Common myeloid progenitor, CD34-positive (primary cell): ENCODE measurements around the gene GBX1.

Source experiments
- CTCF ChIA-PET: fragments of 350-600 bp; sonication (Branson Sonifier 250); formaldehyde crosslinking; loops from one replicate; lab custom pipeline; 2021; ENCODE audit warnings: antibody characterized with exemption; lab: Charles Lee
- POLR2A ChIA-PET: fragments of 350-600 bp; sonication (Branson Sonifier 250); formaldehyde crosslinking; loops from one replicate; lab custom pipeline; 2021; ENCODE audit warnings: antibody characterized with exemption; lab: Charles Lee
- DNase-seq, 3 donors: peaks; one replicate each; pipeline versions ENCODE4 v3.0.0 to v3.0.0-alpha.2; 2013
- H3K27ac ChIP-seq, 2 experiments: 1 replicate in 1 of 2; 2 replicates in 1 of 2; pipeline ENCODE4 v1.7.0; 2013; ENCODE audit warnings: inconsistent platforms in 2 of 2, low read length in 2 of 2, mild to moderate bottlenecking in 2 of 2, low read depth in 1 of 2, moderate library complexity in 1 of 2; ENCODE audit not compliant: severe bottlenecking in 2 of 2, insufficient read depth in 1 of 2, poor library complexity in 1 of 2
- H3K27me3 ChIP-seq, 5 experiments: replicated peaks in 2 of 5; 1 replicate in 3 of 5; 2 replicates in 2 of 5; pipeline versions ENCODE4 v1.6.1 to v1.7.0; 2013; ENCODE audit warnings: low read length in 4 of 5, mild to moderate bottlenecking in 2 of 5, moderate library complexity in 2 of 5, inconsistent platforms in 1 of 5; ENCODE audit not compliant: insufficient read depth in 5 of 5, control insufficient read depth in 4 of 5
- H3K36me3 ChIP-seq, 4 experiments: 1 replicate in 2 of 4; 2 replicates in 2 of 4; pipeline versions ENCODE4 v1.6.1 to v1.7.0; 2013; ENCODE audit warnings: low read length in 3 of 4, control low read depth in 1 of 4, mild to moderate bottlenecking in 1 of 4; ENCODE audit not compliant: control insufficient read depth in 4 of 4, insufficient read depth in 4 of 4
- H3K4me1 ChIP-seq, 4 experiments: 1 replicate in 3 of 4; 2 replicates in 1 of 4; pipeline versions ENCODE4 v1.6.1 to v1.7.1; 2013; ENCODE audit warnings: low read length in 3 of 4, mild to moderate bottlenecking in 3 of 4, control low read depth in 1 of 4, inconsistent platforms in 1 of 4, moderate library complexity in 1 of 4; ENCODE audit not compliant: control insufficient read depth in 4 of 4, insufficient read depth in 4 of 4; ENCODE audit errors: control extremely low read depth in 1 of 4
- H3K4me3 ChIP-seq, 7 experiments: 1 replicate in 4 of 7; 2 replicates in 3 of 7; pipeline versions ENCODE4 v1.5.1 to v1.7.0; 2013; ENCODE audit warnings: mild to moderate bottlenecking in 7 of 7, low read length in 6 of 7, moderate library complexity in 6 of 7, inconsistent platforms in 2 of 7, low read depth in 2 of 7, control low read depth in 1 of 7; ENCODE audit not compliant: insufficient read depth in 4 of 7, control insufficient read depth in 1 of 7; ENCODE audit errors: extremely low read depth in 1 of 7
- H3K9me3 ChIP-seq, 5 experiments: 1 replicate in 4 of 5; 2 replicates in 1 of 5; pipeline versions ENCODE4 v1.6.1 to v1.7.1; 2013; ENCODE audit warnings: low read length in 4 of 5, mild to moderate bottlenecking in 2 of 5, inconsistent platforms in 1 of 5, low read depth in 1 of 5, moderate library complexity in 1 of 5; ENCODE audit not compliant: control insufficient read depth in 4 of 5, insufficient read depth in 2 of 5; ENCODE audit errors: control extremely low read depth in 1 of 5
- WGBS: methylation state at CpG from one replicate; pipeline ENCODE4 v1.1.5; 2013; ENCODE audit not compliant: insufficient coverage; 5-methylcytosine and 5-hydroxymethylcytosine counted together

GBX1 gene

DNA sequence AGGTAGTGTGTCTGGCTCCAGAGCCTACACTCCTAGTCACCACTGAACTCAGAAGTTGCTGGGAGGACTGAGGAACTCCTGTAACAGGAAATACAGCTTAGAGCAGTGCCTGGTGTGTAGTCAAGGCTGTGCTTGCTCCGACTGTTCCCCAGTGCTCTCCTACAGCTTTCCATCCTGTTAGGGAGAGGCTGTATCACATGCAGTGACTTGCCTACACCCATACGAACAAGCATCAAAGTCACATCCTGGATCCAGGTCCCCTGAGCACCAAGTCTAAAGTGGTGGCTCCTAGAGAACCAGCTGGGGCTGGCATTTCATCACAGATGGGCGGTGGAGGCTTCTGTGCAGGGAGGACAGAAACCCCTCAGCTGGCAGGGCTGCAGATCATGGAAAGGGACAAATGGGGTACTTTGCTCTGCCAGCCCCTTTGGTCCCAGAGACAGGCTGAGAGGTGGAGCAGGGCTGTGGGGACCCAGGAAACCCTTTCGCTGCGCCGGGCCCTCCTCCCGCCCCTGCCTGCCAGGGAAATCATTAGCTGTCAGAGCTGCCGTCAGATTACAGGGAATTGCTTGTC, 11.9 kb upstream of the GBX1 start:
- Histone ChIP-seq H3K36me3 (no peaks in the 10 kb centered on the region), H3K27me3 (peaks cover 0 to 22% (median 11%) of the 10 kb centered on the region in 5 experiments), H3K27ac (no peak overlapping the region), H3K9me3 (peaks cover 0 to 5% (median 4%) of the 10 kb centered on the region in 5 experiments), H3K4me1 (peaks cover 0 to 3% (median 0%) of the 10 kb centered on the region in 4 experiments), H3K4me3 (no peak overlapping the region)
- POLR2A ChIA-PET, result interaction anchor here (0.5 kb wide), 1 partner anchor 11 kb away, joined by 4 read pairs; no protein-coding TSS in a partner anchor
- DNase-seq, result no peak
- 100% methylated on average over 2 of the region's 8 CpGs for WGBS
- CTCF ChIA-PET, result interaction anchor here (0.7 to 1.6 kb wide), 6 partner anchors 9 to 124 kb away, joined by 3 to 6 read pairs (median 3); no protein-coding TSS in a partner anchor

DNA sequence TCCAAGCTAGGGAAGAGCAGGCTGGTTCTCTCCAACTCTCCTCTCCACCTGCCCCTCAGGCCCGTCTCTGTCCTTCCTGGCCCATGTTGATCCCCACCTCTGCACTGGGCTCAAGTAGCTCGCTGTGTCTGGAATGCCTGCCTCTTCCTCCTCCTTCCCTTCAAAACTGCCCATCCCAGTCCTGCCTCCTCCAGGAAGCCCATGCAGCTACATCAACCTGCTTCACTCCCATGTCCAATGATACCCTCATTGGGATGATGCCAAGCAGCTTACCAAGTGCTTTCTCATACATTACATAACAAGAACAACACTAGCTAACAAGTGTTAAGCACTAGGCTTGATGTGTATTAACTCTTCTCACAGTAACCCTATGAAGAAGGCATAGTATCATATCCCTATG, 11.3 kb upstream of the GBX1 start:
- Histone ChIP-seq H3K4me3 (no peak overlapping the region), H3K27ac (no peak overlapping the region), H3K4me1 (peaks cover 0 to 3% (median 0%) of the 10 kb centered on the region in 4 experiments), H3K27me3 (peaks cover 0 to 27% (median 11%) of the 10 kb centered on the region in 5 experiments), H3K9me3 (peaks cover 0 to 10% (median 8%) of the 10 kb centered on the region in 5 experiments), H3K36me3 (no peaks in the 10 kb centered on the region)
- ChIA-PET POLR2A (interaction anchor here (0.5 kb wide), 1 partner anchor 11 kb away, joined by 4 read pairs; no protein-coding TSS in a partner anchor), CTCF (interaction anchor here (0.7 to 1.6 kb wide), 7 partner anchors 9 to 125 kb away, joined by 3 to 6 read pairs (median 3); no protein-coding TSS in a partner anchor)
- no peak for DNase-seq
- WGBS, result 85% methylated on average over 2 of the region's 2 CpGs

DNA sequence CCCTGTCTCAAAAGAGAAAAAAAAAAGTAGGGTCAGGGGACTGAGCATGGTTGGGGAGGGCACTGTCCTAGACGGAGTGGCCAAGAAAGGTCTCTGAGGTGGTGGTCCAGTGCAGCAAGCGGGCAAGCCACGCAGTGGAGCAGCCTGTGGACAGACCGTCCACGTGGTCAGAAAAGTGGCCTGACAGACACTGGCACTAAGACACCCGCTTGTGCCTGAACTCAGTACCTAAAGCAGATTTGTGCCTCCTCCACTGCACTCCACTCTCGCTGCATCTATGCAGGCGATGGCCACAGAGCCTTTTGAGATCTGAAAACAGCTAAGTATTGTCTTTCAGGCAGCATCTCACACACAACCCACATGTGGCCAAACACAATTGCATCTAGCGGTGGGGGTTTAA, 10.7 kb upstream of the GBX1 start:
- Histone ChIP-seq H3K27ac (no peak overlapping the region), H3K4me1 (peaks cover 0 to 3% (median 0%) of the 10 kb centered on the region in 4 experiments), H3K36me3 (no peaks in the 10 kb centered on the region), H3K27me3 (peaks cover 0 to 33% (median 11%) of the 10 kb centered on the region in 5 experiments), H3K4me3 (no peak overlapping the region), H3K9me3 (peaks cover 0 to 15% (median 13%) of the 10 kb centered on the region in 5 experiments)
- CTCF ChIA-PET, result interaction anchor here (1.1 to 1.6 kb wide), 3 partner anchors 9 to 58 kb away, joined by 3 to 6 read pairs (median 4); no protein-coding TSS in a partner anchor
- no peak for DNase-seq
- POLR2A ChIA-PET, result no interaction called here
- 94% methylated on average over 9 of the region's 9 CpGs for whole genome bisulfite sequencing

DNA sequence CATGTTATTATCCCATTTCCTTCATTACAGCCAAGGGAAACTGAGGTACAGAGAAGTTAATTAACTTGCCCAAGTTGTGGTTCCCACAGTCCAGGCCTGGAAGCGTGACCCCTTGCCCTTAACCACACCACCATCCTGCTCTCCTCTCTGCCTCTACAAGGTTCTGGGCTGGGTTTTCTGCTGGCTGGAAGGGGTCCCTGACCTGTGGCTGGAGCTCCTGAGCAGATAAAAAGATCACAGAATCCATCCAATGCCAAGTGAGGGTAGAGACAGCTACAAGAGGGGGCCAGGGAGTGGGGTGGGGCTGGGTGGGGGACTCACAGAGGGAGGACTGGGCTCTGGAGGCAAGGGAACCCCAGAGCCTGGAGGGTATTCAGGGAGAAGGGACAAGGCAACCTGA, 9.8 kb upstream of the GBX1 start:
- peaks cover 0 to 3% (median 0%) of the 10 kb centered on the region in 4 experiments for H3K4me1 ChIP-seq
- ChIA-PET POLR2A (no interaction called here), CTCF (interaction anchor here (0.8 to 1.3 kb wide), 5 partner anchors 8 to 126 kb away, joined by 3 read pairs; no protein-coding TSS in a partner anchor)
- peaks cover 0 to 18% (median 14%) of the 10 kb centered on the region in 5 experiments for H3K9me3 ChIP-seq
- DNase-seq, result no peak
- peaks cover 0 to 38% (median 12%) of the 10 kb centered on the region in 5 experiments for H3K27me3 ChIP-seq
- no peak overlapping the region for H3K27ac ChIP-seq
- WGBS, result 83% methylated on average over 1 of the region's 1 CpG
- H3K36me3 ChIP-seq, result no peaks in the 10 kb centered on the region
- no peak overlapping the region for H3K4me3 ChIP-seq

DNA sequence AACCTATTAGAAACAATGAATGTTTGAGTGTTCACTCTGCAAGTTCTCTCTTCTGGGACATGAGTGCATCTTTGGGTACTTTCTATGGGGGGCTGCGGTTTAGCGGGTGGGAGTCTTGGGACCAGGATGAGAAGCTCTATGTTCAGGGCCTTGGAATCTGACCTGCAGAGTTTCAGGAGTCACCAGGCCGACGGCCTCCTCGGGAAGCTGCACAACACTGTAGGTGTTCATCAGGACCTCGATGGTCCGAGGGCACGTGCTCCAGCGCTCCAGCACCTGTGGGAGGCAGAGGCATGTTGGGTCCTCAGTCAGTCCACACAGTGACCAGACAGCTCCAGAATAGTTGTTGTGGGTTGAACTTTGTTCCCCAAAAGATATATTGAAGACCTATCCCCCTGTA, 8.9 kb upstream of the GBX1 start:
- Histone ChIP-seq H3K27ac (no peak overlapping the region), H3K4me3 (no peak overlapping the region), H3K36me3 (no peaks in the 10 kb centered on the region), H3K4me1 (peaks cover 0 to 3% (median 0%) of the 10 kb centered on the region in 4 experiments), H3K9me3 (peaks cover 0 to 18% (median 14%) of the 10 kb centered on the region in 5 experiments), H3K27me3 (peaks cover 0 to 40% (median 15%) of the 10 kb centered on the region in 5 experiments)
- ChIA-PET POLR2A (no interaction called here), CTCF (interaction anchor here (1.0 to 1.3 kb wide), 6 partner anchors 8 to 67 kb away, joined by 3 to 4 read pairs (median 3); no protein-coding TSS in a partner anchor)
- no peak for DNase-seq
- WGBS, result 91% methylated on average over 9 of the region's 9 CpGs

DNA sequence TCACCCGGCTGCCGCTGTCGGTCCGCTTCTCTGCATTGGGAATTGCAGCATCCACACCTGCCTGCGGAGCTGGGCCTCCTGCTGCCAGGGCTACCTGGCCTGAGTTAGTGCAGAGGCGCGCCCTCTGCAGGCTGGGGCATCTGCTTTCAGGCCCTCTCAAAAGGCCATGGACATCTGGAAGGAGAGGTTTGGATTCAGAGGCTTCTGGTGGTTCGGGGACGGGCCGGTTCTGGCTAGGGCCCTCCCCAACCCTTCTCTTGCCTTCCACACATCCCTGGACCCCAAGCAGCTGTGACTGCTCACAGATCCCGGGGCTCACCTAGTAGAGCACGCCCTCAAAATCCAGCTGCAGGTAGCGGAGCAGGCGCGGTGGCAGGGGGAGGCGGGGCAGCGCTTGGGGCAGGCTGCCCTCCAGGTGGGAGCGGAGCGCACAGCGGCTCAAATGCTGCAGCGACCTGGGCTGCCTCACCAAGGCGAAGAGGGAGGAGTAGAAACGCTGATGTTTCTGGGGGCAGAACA, 8.4 kb upstream of the GBX1 start:
- ChIA-PET CTCF (interaction anchor here (1.0 to 1.7 kb wide), 7 partner anchors 20 to 68 kb away, joined by 3 to 7 read pairs (median 4); no protein-coding TSS in a partner anchor), POLR2A (no interaction called here)
- H3K27me3 ChIP-seq, result peaks cover 0 to 46% (median 15%) of the 10 kb centered on the region in 5 experiments
- H3K4me1 ChIP-seq, result peaks cover 0 to 3% (median 0%) of the 10 kb centered on the region in 4 experiments
- no peak overlapping the region for H3K4me3 ChIP-seq
- H3K36me3 ChIP-seq, result no peaks in the 10 kb centered on the region
- peaks cover 0 to 18% (median 14%) of the 10 kb centered on the region in 5 experiments for H3K9me3 ChIP-seq
- H3K27ac ChIP-seq, result no peak overlapping the region
- DNase-seq, result no peak
- 85% methylated on average over 21 of the region's 23 CpGs for WGBS
